ENCODE measurements around the gene FXYD2.

DNA sequence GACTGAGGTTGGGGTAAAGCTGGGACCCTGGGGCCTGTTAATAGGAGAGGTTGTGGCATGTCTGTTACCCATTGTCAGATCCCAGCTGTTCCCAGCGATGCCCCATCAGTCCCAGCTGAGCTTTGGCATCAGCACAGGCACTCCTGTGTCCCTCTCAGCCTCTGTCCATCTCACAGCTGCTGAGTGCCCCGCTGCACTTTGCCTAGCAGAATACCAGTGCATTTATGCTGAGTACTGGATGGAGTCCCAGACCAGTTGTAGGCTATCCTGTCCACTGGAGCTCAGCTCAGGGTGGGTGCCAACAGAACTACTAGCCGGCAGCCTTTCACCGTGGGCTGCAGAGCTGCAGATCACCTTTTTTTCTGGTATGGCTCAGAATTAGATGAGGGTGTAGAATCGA lies 42.0 kb upstream of the FXYD2 start:
- TF ChIP-seq, protein P1, sequence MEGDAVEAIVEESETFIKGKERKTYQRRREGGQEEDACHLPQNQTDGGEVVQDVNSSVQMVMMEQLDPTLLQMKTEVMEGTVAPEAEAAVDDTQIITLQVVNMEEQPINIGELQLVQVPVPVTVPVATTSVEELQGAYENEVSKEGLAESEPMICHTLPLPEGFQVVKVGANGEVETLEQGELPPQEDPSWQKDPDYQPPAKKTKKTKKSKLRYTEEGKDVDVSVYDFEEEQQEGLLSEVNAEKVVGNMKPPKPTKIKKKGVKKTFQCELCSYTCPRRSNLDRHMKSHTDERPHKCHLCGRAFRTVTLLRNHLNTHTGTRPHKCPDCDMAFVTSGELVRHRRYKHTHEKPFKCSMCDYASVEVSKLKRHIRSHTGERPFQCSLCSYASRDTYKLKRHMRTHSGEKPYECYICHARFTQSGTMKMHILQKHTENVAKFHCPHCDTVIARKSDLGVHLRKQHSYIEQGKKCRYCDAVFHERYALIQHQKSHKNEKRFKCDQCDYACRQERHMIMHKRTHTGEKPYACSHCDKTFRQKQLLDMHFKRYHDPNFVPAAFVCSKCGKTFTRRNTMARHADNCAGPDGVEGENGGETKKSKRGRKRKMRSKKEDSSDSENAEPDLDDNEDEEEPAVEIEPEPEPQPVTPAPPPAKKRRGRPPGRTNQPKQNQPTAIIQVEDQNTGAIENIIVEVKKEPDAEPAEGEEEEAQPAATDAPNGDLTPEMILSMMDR (IDR thresholded peaks at IDR 0.05; ENCODE audit: insufficient read depth, low read depth, low read length), result no peak
- no peak for TF ChIP-seq EZH2 (IDR thresholded peaks at IDR 0.05; ENCODE audit: insufficient read depth, low read length)
